Parathyroid adenoma (tissue), 2 donors: Measurements from ENCODE around the gene ATP5F1A.

Experiments used
- H2AFZ ChIP-seq: fragments of 300-600 bp; sonication (generic); one replicate; pipeline ENCODE4 v1.7.0; 2017; ENCODE audit warnings: antibody characterized with exemption, mild to moderate bottlenecking
- H3K27ac ChIP-seq: fragments of 300-600 bp; sonication (generic); one replicate; pipeline ENCODE4 v1.7.0; 2017
- H3K27me3 ChIP-seq: fragments of 300-600 bp; sonication (generic); one replicate; pipeline ENCODE4 v1.7.0; 2017; ENCODE audit warnings: low read length; ENCODE audit not compliant: control insufficient read depth, insufficient read depth
- H3K36me3 ChIP-seq: fragments of 300-600 bp; sonication (generic); one replicate; pipeline ENCODE4 v1.7.0; 2017; ENCODE audit warnings: low read length; ENCODE audit not compliant: control insufficient read depth, insufficient read depth
- H3K4me1 ChIP-seq: fragments of 300-600 bp; sonication (generic); one replicate; pipeline ENCODE4 v1.7.0; 2017; ENCODE audit warnings: control low read depth
- H3K4me2 ChIP-seq: fragments of 300-600 bp; sonication (generic); one replicate; pipeline ENCODE4 v1.7.0; 2017; ENCODE audit warnings: low read length
- H3K4me3 ChIP-seq: fragments of 300-600 bp; sonication (generic); one replicate; pipeline ENCODE4 v1.7.0; 2017; ENCODE audit warnings: low read depth, low read length
- H3K79me2 ChIP-seq: fragments of 300-600 bp; sonication (generic); one replicate; pipeline ENCODE4 v1.7.0; 2017; ENCODE audit warnings: control low read depth
- H3K9ac ChIP-seq: fragments of 300-600 bp; sonication (generic); one replicate; pipeline ENCODE4 v1.7.0; 2017; ENCODE audit warnings: mild to moderate bottlenecking
- H3K9me3 ChIP-seq: fragments of 300-600 bp; sonication (generic); one replicate; pipeline ENCODE4 v1.7.0; 2017; ENCODE audit warnings: low read length; ENCODE audit not compliant: control insufficient read depth
- CTCF ChIP-seq: fragments of 300-600 bp; sonication (generic); IDR thresholded peaks from one replicate; pipeline ENCODE4 v1.7.0; 2017; ENCODE audit warnings: antibody characterized with exemption, mild to moderate bottlenecking
- donor health status: primary hyperparathyroidism.

The ATP5F1A gene

GRCh38 chr18:46037512-46038305, 60.4 kb downstream of the ATP5F1A start:
- Histone ChIP-seq H3K79me2 (no peaks in the 10 kb centered on the region), H3K9me3 (no peaks in the 10 kb centered on the region), H3K4me3 (no peak overlapping the region), H3K27me3 (no peaks in the 10 kb centered on the region), H3K27ac (no peak overlapping the region), H2AFZ (no peak overlapping the region), H3K4me1 (no peaks in the 10 kb centered on the region), H3K36me3 (no peaks in the 10 kb centered on the region), H3K4me2 (no peak overlapping the region), H3K9ac (no peak overlapping the region)
- TF ChIP-seq CTCF, result no peak

- Histone ChIP-seq H3K79me2 (no peaks in the 10 kb centered on the region), H3K4me2 (no peak overlapping the region), H3K27me3 (no peaks in the 10 kb centered on the region), H3K9me3 (no peaks in the 10 kb centered on the region), H3K4me1 (no peaks in the 10 kb centered on the region), H3K36me3 (no peaks in the 10 kb centered on the region), H3K27ac (no peak overlapping the region), H3K9ac (no peak overlapping the region), H2AFZ (no peak overlapping the region), H3K4me3 (no peak overlapping the region)
- no peak for TF ChIP-seq CTCF
Measured at GRCh38 chr18:46035696-46036680, 62.1 kb downstream of the ATP5F1A start.

- H3K9me3 ChIP-seq, result no peaks in the 10 kb centered on the region
- H3K36me3 ChIP-seq, result no peaks in the 10 kb centered on the region
- no peaks in the 10 kb centered on the region for H3K27me3 ChIP-seq
- H3K79me2 ChIP-seq, result no peaks in the 10 kb centered on the region
- TF ChIP-seq CTCF, result no peak
- no peak overlapping the region for H3K27ac ChIP-seq
- H3K4me2 ChIP-seq, result no peak overlapping the region
- H3K4me1 ChIP-seq, result no peaks in the 10 kb centered on the region
- H3K4me3 ChIP-seq, result no peak overlapping the region
- H3K9ac ChIP-seq, result no peak overlapping the region
- no peak overlapping the region for H2AFZ ChIP-seq
Measured at GRCh38 chr18:46034230-46034629, 63.9 kb downstream of the ATP5F1A start.

GRCh38 chr18:46031741-46032140, 66.4 kb downstream of the ATP5F1A start:
- Histone ChIP-seq H3K27me3 (no peaks in the 10 kb centered on the region), H2AFZ (no peak overlapping the region), H3K4me2 (no peak overlapping the region), H3K4me3 (no peak overlapping the region), H3K9ac (no peak overlapping the region), H3K9me3 (no peaks in the 10 kb centered on the region), H3K79me2 (no peaks in the 10 kb centered on the region), H3K27ac (no peak overlapping the region), H3K36me3 (no peaks in the 10 kb centered on the region), H3K4me1 (no peaks in the 10 kb centered on the region)
- no peak for TF ChIP-seq CTCF
